Testis (tissue), 3 donors: ENCODE results near the gene SYNM. TPM values are rescaled to one million over a fixed set of nuclear protein-coding genes. Genes with fewer than 3 reads are reported as not detected.

Experiments used
- DNase-seq: peaks from one replicate; pipeline ENCODE4 v3.0.0-alpha.2; 2019
- H3K27ac ChIP-seq, 2 donors: fragments of 200-600 bp; sonication (generic); one replicate each; pipeline ENCODE4 v1.5.1; 2019
- H3K27me3 ChIP-seq: fragments of 200-600 bp; sonication (generic); one replicate; pipeline ENCODE4 v1.5.1; 2019
- H3K36me3 ChIP-seq: fragments of 200-600 bp; sonication (generic); one replicate; pipeline ENCODE4 v1.5.1; 2017; ENCODE audit warnings: low read depth; ENCODE audit errors: missing control alignments
- H3K4me1 ChIP-seq: fragments of 200-600 bp; sonication (generic); one replicate; pipeline ENCODE4 v1.5.1; 2019
- H3K4me3 ChIP-seq, 2 donors: fragments of 200-600 bp; sonication (generic); one replicate each; pipeline ENCODE4 v1.5.1; 2017 to 2019
- H3K9me3 ChIP-seq: fragments of 200-600 bp; sonication (generic); one replicate; pipeline ENCODE4 v1.5.1; 2017
- CTCF ChIP-seq, 3 experiments: fragments of 450-650 bp in 2 of 3; fragments of 200-600 bp in 1 of 3; sonication (generic) in 1 of 3; IDR thresholded peaks; one replicate each; pipeline ENCODE4 v1.5.1; 2016 to 2019; ENCODE audit warnings: antibody characterized with exemption in 3 of 3, mild to moderate bottlenecking in 2 of 3, moderate library complexity in 1 of 3
- POLR2A ChIP-seq: fragments of 450-650 bp; IDR thresholded peaks from one replicate; pipeline ENCODE4 v1.6.1; 2017; ENCODE audit warnings: antibody characterized with exemption, mild to moderate bottlenecking, moderate library complexity
- WGBS, 2 donors: methylation state at CpG; one replicate each; pipeline ENCODE4 v1.1.5; 2018; 5-methylcytosine and 5-hydroxymethylcytosine counted together
- intact Hi-C: fragments of 100-400 bp; cut with DNase I; formaldehyde crosslinking; loops from one replicate; pipeline ENCODE4 v1.15.1; 2023; ENCODE audit warnings: low total_unique reads
- polyA plus RNA-seq: library from polyadenylated mRNA; stranded (reverse); fragments of 350-450 nt; fragmentation: Illumina TruSeq; extraction: RNeasy Lipid Tissue Mini Kit (QIAGEN cat#74804); gene quantifications from one replicate; pipeline ENCODE4 v1.2.3, GENCODE V29; 2014; ENCODE audit warnings: low read depth, low replicate concordance; ENCODE audit not compliant: insufficient read depth
- total RNA-seq, 2 donors: library from RNA; depleted of rRNA; stranded (reverse); fragments of >200 nt; gene quantifications; one replicate each; pipeline ENCODE4 v1.2.3, GENCODE V29; 2016

Gene SYNM
- total and polyA plus RNA-seq, 3 donors from 2014 or later: 10.0 to 17.9 (median 11.1) TPM

GRCh38 chr15:99143242-99143641 is 38.4 kb downstream of the SYNM start:
- Histone ChIP-seq H3K4me3 (no peak overlapping the region), H3K9me3 (no peaks in the 10 kb centered on the region), H3K27me3 (no peaks in the 10 kb centered on the region), H3K4me1 (no peaks in the 10 kb centered on the region), H3K27ac (no peak overlapping the region), H3K36me3 (no peaks in the 10 kb centered on the region)
- no peak for DNase-seq
- TF ChIP-seq POLR2A (no peak), CTCF (IDR thresholded peaks at IDR 0.05) (no peak)
- intact Hi-C loops: no loop called here
- 65 to 84% methylated on average over 3 of the region's 3 CpGs for WGBS, 2 donors

DNA sequence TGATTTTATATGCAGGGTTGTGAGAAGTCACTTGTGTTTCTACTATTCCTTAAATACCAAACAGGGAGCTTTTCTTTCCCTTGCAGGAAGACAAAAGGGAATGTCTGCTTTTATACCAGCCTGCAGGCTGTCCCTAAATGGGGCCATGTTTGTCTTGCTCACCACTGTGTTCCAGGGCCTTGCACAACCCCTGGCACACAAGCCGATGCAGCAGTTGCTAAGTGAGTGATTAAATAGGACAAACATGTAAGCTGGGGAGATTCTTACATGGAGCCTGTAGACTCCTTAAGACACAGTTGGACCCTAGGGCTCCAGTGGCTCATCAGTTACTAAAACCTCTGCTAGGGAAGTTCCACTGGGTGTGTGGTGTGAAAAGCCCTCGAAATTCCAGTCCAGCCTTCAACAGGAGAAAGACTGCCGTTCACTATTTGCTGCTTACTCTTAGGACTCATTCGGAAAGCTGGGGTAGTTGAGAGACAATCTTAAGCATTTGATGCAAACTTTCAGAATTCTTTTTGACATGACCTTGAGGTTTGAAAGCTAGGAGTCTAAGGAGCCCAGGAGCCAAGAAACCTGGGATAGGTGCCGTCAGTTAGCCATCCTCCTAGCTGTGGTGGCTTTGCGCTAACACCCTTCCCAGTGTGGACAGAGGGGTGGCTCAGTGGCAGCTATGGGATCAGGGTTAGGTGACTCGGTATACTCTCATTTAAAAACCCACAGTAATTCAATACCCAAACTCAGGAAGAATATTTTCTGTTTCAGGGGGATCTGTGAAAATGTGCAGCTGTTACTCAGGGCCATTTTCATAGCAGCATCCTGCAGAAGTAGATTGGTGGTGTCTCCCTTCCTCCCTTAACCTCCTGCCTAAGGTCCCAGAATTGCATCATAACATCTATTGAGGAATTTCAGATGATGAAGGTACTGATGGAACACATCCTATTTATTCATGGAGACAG is 39.1 kb downstream of the SYNM start:
- H3K4me1 ChIP-seq: no peaks in the 10 kb centered on the region
- no peak overlapping the region for H3K4me3 ChIP-seq
- no peaks in the 10 kb centered on the region for H3K9me3 ChIP-seq
- H3K27ac ChIP-seq: no peak overlapping the region
- DNase-seq: no peak
- WGBS, 2 donors: 86 to 90% methylated on average over 7 of the region's 7 CpGs
- no peaks in the 10 kb centered on the region for H3K27me3 ChIP-seq
- H3K36me3 ChIP-seq: no peaks in the 10 kb centered on the region
- intact Hi-C loops: no loop called here
- TF ChIP-seq CTCF (IDR thresholded peaks at IDR 0.05): no peak
- no peak for TF ChIP-seq POLR2A

- no peak overlapping the region for H3K27ac ChIP-seq
These were observed 40.1 kb downstream of the SYNM start for GRCh38 chr15:99145005-99145404.

GRCh38 chr15:99145778-99146177 is 40.9 kb downstream of the SYNM start:
- no peaks in the 10 kb centered on the region for H3K27me3 ChIP-seq
- 89 to 95% methylated on average over 6 of the region's 6 CpGs for WGBS, 2 donors
- H3K4me3 ChIP-seq: no peak overlapping the region
- H3K4me1 ChIP-seq: no peaks in the 10 kb centered on the region
- DNase-seq: no peak
- no peak overlapping the region for H3K27ac ChIP-seq
- intact Hi-C loops: no loop called here
- no peaks in the 10 kb centered on the region for H3K9me3 ChIP-seq
- TF ChIP-seq CTCF (IDR thresholded peaks at IDR 0.05) (no peak), POLR2A (no peak)
- H3K36me3 ChIP-seq: no peaks in the 10 kb centered on the region

More at GRCh38 chr15:99145005-99145404, 40.1 kb downstream of the SYNM start:
- WGBS, 2 donors: 85 to 91% methylated on average over 10 of the region's 10 CpGs
- Histone ChIP-seq H3K27me3 (no peaks in the 10 kb centered on the region), H3K4me1 (no peaks in the 10 kb centered on the region), H3K9me3 (no peaks in the 10 kb centered on the region), H3K4me3 (no peak overlapping the region), H3K36me3 (no peaks in the 10 kb centered on the region)
- intact Hi-C loops: no loop called here
- TF ChIP-seq CTCF (IDR thresholded peaks at IDR 0.05): no peak
- TF ChIP-seq POLR2A: no peak
- DNase-seq: no peak
